HG02588 (cell line): ENCODE data around the gene TNNC1.

Source experiments
- ATAC-seq: cut with Tn5 transposase; IDR thresholded peaks from one replicate; pipeline ENCODE4 v1.9.1; 2021; ENCODE audit warnings: mild to moderate bottlenecking, moderate library complexity; ENCODE audit not compliant: unreplicated experiment

Gene TNNC1

DNA sequence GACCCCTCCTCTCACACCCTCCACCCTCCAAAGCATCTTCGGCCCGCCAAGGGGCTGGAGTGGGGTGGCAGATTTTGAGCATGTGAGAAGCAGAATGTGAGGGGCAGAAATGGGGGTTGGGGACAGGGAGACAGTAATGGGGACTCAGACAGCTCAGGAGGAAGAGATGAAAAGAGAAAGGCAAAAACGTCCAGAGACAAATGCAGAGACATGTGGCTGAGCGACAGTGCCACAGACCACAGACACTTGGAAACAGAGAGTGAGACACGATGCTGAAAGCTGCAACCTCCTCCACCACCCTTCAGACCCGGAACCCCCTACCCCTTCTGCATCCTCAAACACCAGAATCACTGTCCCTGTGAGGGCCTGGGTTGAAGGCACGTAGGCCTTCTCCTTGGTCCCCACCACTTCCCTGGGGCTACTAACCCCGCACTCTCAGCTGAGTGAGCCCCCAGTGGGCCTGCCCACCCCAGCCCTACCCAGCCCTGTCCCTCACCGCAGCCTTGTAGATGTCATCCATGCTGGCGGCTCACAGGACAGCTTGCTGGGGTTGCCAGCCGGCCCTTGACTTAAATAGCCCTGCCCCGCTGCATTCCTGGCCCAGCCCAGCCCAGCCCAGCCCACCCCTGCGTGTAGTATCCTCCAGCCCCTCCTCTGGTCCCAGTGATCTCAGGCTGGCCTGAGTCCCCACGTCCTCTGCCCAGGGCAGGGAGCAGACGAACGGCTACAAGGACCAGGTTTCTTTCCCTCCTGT, at the start of gene TNNC1:
Gene TNNC1, minus strand, starts transcription at position 546 of the 754 bp plus-strand sequence. Its CDS starts 26 bp downstream, at position 520.
- no peak for ATAC-seq

DNA sequence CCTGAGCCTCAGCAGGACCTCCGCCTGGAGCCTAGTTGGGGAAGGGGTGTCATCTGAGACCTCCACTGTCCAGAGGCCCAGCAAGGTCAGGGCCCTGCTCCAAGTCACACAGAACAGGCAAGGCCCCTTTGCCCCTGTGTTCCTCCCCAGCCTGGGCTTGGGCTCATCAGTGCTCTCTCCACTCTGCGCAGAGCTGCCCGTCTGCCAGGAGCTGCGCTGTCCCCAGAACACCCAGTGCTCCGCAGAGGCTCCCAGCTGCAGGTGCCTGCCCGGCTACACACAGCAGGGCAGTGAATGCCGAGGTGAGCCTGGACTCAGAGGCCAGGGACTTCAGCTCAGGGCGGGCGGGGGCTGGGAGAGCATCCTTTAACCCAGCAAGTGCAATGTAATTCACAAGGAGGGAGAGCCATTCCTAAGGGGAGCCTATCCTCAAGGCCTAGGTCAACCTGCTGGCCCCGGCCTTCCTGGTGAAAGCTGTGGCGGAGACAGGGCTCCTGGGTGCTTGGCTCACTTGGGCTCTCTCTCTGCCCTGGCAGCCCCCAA, 49.0 kb upstream of the TNNC1 start:
- ATAC-seq, result no peak

DNA sequence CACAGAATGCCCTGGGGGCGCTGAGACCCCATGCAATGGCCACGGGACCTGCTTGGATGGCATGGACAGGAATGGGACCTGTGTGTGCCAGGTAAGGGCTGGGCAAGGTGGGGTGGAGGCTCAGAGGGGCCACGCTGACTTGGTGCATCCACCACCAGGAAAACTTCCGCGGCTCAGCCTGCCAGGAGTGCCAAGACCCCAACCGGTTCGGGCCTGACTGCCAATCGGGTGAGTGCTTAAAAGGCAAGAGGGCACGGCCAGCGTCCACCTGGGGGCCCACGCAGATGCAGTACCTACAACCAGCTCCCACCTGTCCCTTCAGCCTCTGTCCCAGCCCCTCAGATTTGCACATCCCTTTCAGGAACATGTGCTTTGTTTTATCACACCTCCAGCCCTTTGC, 48.2 kb upstream of the TNNC1 start:
- ATAC-seq, result no peak

DNA sequence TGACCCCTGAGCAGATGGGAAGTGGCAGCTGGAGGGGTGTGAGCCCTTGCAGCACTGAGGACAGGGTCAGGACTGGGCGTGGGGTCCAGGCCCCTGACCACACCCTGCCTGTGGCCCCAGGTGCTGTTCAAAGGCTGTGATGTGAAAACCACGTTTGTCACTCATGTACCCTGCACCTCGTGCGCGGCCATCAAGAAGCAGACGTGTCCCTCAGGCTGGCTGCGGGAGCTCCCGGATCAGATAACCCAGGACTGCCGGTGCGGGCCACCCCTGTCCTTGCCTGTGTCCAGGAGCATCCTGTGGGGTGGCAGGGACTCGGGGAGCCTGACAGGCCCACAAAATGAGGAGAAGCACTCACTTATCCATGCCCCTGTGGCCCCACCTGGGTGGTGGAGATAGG, 47.2 kb upstream of the TNNC1 start:
- no peak for ATAC-seq

DNA sequence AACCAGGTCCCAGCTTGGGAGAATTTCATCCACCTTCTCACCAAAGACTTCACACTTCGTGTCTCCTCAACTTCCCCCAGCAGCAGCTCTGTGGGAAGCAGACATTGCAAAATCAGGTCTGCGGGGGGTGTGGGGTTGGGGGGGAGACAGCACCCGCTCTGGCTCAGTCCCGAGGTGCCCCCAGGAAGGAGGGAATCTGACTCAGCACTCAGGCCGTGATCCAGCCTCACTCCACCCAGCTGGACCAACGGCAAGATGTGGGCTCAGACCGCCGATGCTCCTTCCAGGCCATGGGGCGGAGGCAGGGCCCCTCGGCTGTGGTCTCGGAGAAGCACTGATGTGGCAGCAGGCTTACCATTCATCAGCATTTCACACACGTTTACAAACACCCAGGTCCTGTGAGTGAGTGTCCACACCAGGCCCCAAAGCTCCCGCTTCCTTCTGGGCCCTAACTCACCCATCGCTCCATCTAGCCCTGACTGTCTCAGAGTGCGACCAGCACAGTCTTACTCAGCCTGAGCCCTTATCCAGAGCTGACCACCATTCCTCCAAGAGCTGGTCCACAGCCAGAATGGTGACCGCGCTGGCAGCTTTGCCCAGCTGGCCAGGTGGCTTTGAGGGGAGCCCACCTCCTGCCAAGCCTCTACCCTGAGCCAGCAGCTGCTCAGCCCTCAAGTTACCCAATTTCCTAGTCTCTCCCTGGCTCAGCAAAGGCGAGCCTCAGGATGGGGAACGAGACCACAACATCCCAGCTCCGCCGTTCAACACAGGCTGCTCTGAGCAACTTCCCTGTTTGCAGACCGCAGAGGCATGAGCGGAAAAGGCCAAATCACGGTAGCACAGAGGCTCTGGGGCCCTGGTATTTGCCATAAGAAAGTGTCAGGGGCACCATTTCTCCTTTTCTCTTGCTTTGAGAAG, 44.6 kb upstream of the TNNC1 start:
- ATAC-seq, result no peak

DNA sequence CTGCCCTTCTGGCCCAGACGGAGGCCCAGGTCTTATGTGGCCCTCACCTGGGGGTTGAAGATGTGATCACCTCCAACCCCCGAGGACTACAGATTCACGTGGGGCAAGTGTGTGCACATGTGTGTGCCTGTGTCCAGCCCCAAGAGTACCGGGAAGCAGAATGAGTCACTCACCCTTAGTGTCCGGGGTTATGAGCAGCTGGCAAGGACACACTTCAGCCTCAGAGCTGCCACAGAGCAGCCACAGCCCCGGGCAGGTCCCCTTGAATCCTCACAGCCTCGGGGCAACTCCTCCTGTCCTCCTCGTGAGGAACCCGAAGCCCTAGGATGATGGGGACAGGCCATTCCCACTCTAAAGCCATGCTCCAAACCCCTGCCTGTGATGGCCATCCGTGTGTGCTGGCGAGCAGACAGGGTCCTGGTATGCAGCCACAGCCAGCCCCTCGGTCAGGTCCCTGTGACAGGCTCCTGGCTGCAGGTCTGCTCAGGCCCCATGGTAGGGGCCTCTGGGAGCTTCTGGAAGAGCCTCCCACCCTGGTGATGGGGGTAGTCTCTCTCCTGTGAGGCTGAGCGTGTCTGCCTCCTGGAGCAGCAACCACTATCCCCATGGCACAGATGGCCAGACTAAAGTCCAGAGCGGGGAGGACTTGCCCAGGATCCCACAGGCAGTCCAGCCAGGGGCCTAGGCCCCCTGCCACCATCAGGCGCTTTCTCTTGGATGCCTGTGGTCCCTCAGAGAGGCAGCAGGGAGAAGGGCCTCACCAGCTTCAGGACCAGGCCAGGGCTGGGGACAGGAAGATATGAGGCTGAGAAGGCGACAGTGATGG, 42.1 kb upstream of the TNNC1 start:
- no peak for ATAC-seq

DNA sequence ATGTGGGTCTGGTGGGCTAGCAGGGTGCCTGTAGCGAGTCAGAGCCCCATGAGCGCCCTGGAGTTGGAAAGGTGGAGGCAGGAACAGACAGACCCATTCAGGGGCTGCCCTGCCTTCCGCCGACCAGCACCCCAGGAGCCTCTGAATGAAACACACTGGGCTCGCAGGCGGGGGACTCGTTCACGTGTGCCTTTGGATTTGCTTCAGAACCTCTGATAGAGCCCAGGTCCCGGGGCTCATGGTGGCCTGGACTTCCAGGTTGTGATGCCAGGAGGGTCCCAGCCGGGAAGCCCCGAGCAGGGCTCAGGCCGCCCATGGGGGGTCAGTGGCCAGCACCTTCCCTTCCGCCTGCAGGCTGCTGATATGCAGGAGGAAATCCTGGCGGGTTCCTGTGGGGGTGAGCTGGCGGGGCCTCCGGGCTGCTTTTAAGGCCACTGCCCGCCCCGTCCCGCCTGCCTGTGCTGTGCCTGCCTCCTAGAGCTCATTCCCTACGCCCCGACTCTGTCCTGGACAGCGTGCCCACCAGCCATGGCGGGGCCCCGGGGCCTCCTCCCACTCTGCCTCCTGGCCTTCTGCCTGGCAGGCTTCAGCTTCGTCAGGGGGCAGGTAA, 41.1 kb upstream of the TNNC1 start, which contains the start of gene STAB1:
Gene STAB1, plus strand, starts transcription at position 453 of the 610 bp plus-strand sequence. Its CDS starts 76 bp downstream, at position 529.
- no peak for ATAC-seq

DNA sequence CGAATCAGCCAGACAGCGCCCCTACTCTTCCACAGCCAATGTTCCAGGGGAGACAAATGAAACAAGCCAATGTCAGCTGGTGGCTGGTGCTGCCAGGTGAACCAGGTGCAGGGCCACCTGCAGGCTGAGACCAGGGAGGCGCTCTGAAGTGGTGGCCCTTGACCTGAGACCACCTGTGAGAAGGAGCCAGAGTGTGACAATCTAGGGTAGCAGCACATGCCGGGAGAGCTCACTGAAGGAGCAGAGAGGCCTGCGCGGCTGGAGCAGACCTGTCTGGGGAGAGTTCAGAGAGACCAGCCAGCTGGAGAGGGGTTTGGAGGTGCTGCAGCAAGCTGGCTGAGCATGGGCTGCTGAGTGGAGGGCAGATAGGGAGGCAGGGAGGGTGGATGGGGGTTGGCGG, 40.6 kb upstream of the TNNC1 start:
- ATAC-seq, result no peak

DNA sequence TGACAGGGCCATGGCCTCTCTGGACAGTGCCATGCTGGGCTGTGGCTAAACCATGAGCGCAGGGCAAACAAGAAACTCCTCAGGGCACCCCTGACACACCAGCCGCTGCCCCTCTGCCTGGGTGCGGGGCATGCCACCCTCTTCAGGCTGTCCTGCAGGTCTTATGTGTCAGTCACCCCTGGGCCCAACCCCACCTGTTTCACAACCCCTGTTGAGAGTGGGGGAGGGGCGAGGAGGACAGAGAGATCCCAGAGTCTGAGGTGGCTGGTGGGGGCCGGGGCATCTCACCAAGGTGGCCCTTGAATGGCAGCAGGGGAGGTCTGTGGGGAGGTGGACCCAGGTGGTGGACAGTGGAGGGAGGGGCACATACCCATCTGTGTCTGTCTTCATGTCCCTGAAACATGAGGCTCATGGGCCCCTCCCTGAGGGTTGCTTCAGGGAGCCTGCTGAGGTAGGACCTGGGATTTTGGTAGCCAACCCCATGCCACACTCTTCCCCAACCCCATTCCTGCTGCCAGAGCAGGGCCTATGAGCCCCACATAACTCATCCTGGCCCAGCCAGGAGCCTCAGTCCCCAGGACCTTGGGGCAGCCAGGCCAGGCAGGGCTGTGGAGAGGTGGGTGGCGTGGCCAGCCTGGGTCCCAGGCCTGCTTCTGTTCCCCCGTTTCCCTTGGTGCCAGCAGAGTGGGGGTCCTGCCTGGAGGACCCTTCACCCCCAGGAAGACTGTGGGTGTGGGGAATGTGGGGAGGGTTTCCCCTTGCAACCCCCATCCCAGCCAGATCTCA, 39.6 kb upstream of the TNNC1 start:
- no peak for ATAC-seq

DNA sequence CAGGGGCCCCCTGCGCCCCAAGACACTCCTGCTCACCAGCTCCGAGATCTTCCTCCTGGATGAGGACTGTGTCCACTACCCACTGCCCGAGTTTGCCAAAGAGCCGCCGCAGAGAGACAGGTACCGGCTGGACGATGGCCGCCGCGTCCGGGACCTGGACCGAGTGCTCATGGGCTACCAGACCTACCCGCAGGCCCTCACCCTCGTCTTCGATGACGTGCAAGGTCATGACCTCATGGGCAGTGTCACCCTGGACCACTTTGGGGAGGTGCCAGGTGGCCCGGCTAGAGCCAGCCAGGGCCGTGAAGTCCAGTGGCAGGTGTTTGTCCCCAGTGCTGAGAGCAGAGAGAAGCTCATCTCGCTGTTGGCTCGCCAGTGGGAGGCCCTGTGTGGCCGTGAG, 38.2 kb upstream of the TNNC1 start:
- ATAC-seq, result no peak

DNA sequence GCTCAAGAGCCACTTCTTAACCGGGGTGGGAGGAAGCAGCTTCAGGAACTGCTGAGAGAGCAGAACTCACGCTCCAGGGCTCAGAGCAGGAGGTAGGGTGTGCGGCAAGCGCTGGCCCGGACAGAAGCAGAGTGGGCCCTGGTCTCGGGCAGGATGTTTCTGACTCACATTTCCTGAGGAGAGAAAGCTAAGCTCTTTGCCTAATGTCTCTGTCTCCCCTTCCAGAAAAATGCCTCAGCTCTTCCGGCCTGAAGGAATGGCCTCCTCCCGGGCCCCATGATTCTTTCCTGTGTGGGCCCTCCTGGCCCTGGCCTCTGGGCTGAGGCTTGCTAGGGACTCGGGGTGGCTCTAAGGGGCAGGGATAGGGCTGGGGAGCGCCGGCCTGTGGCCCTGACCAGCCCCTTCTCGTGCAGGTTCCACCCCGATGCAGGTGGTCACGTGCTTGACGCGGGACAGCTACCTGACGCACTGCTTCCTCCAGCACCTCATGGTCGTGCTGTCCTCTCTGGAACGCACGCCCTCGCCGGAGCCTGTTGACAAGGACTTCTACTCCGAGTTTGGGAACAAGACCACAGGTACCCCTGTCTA, 37.2 kb upstream of the TNNC1 start:
- no peak for ATAC-seq

DNA sequence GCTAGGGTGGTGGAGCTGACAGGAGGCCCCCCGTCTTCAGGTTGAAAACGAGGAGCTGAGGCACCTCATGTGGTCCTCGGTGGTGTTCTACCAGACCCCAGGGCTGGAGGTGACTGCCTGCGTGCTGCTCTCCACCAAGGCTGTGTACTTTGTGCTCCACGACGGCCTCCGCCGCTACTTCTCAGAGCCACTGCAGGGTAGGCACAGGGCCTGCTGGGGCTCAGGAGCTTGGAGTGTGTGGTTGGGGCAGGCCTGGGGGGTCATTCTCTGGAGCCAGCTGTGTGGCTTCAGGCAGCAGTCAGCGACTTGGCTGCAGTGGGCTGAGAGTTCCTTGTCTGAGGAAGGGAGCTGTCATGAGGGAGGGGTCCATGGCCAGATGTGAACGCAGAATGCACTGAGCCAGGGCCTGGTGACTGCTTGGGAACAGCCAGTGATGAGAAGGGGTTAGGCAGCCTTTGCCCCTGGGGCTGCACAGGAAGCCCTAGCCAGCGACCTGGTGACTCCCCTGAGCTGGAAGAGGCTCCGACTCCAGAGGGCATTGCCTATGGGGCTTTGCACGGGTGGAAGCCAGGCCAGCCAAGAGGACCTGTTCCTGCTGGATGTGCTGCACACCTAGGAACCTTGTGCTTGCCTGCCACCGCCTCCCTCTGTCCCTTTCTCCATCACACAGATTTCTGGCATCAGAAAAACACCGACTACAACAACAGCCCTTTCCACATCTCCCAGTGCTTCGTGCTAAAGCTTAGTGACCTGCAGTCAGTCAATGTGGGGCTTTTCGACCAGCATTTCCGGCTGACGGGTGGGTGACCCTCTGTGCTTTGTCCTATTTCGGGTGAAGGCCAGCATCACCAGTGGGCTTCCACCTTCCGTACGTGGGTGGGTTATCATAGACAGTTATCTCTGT, 36.4 kb upstream of the TNNC1 start:
- ATAC-seq, result no peak

DNA sequence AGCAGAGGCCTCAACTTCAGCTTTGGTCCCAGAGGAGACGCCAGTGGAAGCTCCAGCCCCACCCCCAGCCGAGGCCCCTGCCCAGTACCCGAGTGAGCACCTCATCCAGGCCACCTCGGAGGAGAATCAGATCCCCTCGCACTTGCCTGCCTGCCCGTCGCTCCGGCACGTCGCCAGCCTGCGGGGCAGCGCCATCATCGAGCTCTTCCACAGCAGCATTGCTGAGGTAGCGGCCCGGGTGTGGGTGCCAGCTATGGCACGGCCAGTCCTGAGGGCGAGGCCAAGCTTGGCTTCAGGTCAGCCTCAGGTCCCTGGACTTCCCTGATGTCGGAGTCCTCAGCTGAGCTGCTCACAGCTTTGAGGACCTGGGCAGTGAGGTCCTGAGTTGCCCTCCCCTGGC, 35.6 kb upstream of the TNNC1 start:
- no peak for ATAC-seq

DNA sequence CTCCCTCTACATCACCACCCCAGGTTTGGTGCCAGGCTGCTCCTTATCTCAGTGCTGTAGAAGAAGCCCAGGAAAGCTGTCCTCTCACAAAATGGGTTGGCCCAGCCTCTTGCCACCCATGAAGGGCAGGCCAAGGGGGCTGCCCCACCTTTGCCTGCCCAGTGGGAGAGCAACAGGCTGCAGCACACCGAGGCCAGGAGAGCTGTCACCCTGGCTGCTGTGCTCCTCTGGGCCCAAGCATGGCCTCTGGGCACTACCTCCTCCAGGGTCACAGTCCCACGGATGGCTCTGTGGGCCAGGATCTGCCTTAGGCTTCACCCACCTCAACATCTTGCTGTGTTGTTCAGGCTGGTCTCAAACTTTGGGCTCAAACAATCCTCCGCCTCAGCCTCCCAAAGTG, 34.9 kb upstream of the TNNC1 start:
- ATAC-seq, result no peak

DNA sequence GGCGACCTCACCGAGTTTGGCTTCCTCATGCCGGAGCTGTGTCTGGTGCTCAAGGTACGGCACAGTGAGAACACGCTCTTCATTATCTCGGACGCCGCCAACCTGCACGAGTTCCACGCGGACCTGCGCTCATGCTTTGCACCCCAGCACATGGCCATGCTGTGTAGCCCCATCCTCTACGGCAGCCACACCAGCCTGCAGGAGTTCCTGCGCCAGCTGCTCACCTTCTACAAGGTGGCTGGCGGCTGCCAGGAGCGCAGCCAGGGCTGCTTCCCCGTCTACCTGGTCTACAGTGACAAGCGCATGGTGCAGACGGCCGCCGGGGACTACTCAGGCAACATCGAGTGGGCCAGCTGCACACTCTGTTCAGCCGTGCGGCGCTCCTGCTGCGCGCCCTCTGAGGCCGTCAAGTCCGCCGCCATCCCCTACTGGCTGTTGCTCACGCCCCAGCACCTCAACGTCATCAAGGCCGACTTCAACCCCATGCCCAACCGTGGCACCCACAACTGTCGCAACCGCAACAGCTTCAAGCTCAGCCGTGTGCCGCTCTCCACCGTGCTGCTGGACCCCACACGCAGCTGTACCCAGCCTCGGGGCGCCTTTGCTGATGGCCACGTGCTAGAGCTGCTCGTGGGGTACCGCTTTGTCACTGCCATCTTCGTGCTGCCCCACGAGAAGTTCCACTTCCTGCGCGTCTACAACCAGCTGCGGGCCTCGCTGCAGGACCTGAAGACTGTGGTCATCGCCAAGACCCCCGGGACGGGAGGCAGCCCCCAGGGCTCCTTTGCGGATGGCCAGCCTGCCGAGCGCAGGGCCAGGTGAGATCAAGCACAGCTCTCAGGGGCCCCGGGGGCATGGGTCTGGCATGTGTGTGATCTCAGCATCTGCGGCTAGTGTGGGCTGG, 34.2 kb upstream of the TNNC1 start:
- ATAC-seq, result no peak

DNA sequence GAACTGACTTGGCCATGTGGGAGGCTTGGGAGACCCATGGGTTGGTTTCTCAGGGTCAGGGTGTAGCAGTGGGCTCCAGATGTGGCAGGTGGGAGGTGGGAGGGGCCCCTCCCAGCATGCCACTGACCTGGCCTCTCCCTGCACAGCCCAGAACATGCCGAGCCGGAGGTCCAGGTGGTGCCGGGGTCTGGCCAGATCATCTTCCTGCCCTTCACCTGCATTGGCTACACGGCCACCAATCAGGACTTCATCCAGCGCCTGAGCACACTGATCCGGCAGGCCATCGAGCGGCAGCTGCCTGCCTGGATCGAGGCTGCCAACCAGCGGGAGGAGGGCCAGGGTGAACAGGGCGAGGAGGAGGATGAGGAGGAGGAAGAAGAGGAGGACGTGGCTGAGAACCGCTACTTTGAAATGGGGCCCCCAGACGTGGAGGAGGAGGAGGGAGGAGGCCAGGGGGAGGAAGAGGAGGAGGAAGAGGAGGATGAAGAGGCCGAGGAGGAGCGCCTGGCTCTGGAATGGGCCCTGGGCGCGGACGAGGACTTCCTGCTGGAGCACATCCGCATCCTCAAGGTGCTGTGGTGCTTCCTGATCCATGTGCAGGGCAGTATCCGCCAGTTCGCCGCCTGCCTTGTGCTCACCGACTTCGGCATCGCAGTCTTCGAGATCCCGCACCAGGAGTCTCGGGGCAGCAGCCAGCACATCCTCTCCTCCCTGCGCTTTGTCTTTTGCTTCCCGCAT, 33.4 kb upstream of the TNNC1 start:
- no peak for ATAC-seq
